IMR-90 (cell line): ENCODE data around the gene KDM4B. TPM values are rescaled to one million over a fixed set of nuclear protein-coding genes. Genes with fewer than 3 reads are reported as not detected.

ENCODE experiments used
- ATAC-seq: fragments of 200-7000 bp; cut with Tn5 transposase; 2 replicates; pipeline ENCODE4 v1.9.1; 2020; ENCODE audit warnings: low read depth, mild to moderate bottlenecking, moderate library complexity
- BruUV-seq: library from RNA; stranded (reverse); fragments of 400-500 nt; replicated peaks from 2 replicates; lab custom pipeline; 2021; lab: Mats Ljungman, UMichigan
- CTCF ChIA-PET: fragments of 300-600 bp; formaldehyde crosslinking; extraction: SDS; loops from one replicate; lab custom pipeline; 2021; ENCODE audit warnings: antibody characterized with exemption; lab: Yijun Ruan, JAX
- POLR2A ChIA-PET: fragments of 300-600 bp; sonication (Branson Sonifier 250); formaldehyde crosslinking; loops from one replicate; lab custom pipeline; 2022; ENCODE audit warnings: antibody characterized with exemption; ENCODE audit not compliant: unreplicated experiment; lab: Charles Lee
- DNase-seq: peaks from one replicate; pipeline ENCODE4 v3.0.0; 2013
- H2AFZ ChIP-seq: replicated peaks from 2 replicates; pipeline ENCODE3; 2013; ENCODE audit warnings: low read length, mild to moderate bottlenecking; ENCODE audit not compliant: poor library complexity
- H2AK5ac ChIP-seq: 2 replicates; pipeline ENCODE4 v1.6.1; 2013; ENCODE audit warnings: low read depth, low read length, inconsistent platforms
- H2AK9ac ChIP-seq: replicated peaks from 2 replicates; pipeline ENCODE3; 2013; ENCODE audit warnings: mild to moderate bottlenecking, low read depth, low read length, moderate library complexity; ENCODE audit not compliant: poor library complexity
- H2BK120ac ChIP-seq: 2 replicates; pipeline ENCODE4 v1.6.1; 2013; ENCODE audit warnings: low read depth, low read length, inconsistent platforms
- H2BK15ac ChIP-seq: 3 replicates; pipeline ENCODE4 v1.6.1; 2013; ENCODE audit warnings: low read depth, low read length, inconsistent platforms
- H2BK20ac ChIP-seq: 2 replicates; pipeline ENCODE4 v1.6.1; 2013; ENCODE audit warnings: low read depth, mild to moderate bottlenecking, inconsistent platforms, low read length, moderate library complexity
- H2BK5ac ChIP-seq: 2 replicates; pipeline ENCODE4 v1.6.1; 2013; ENCODE audit warnings: mild to moderate bottlenecking, low read depth, low read length, inconsistent platforms; ENCODE audit not compliant: poor library complexity, severe bottlenecking
- H3K14ac ChIP-seq: replicated peaks from 2 replicates; pipeline ENCODE4 v1.6.1; 2013; ENCODE audit warnings: low read depth, low read length, inconsistent platforms
- H3K18ac ChIP-seq: 2 replicates; pipeline ENCODE4 v1.6.1; 2013; ENCODE audit warnings: low read depth, low read length, control low read depth
- H3K23ac ChIP-seq: 2 replicates; pipeline ENCODE4 v1.6.1; 2013; ENCODE audit warnings: low read depth, low read length, inconsistent platforms
- H3K27ac ChIP-seq: 2 replicates; pipeline ENCODE4 v1.5.1; 2013; ENCODE audit warnings: mild to moderate bottlenecking, control low read depth, low read length; ENCODE audit not compliant: insufficient read depth
- H3K27me3 ChIP-seq: 2 replicates; pipeline ENCODE4 v1.6.1; 2013; ENCODE audit warnings: low read length; ENCODE audit not compliant: control insufficient read depth, insufficient read depth
- H3K36me3 ChIP-seq: 2 replicates; pipeline ENCODE4 v1.6.1; 2013; ENCODE audit warnings: low read length, mixed read lengths; ENCODE audit not compliant: control insufficient read depth, insufficient read depth
- H3K4ac ChIP-seq: 2 replicates; pipeline ENCODE4 v1.6.1; 2013; ENCODE audit warnings: low read depth, low read length, inconsistent platforms
- H3K4me1 ChIP-seq: 2 replicates; pipeline ENCODE4 v1.6.1; 2013; ENCODE audit warnings: low read length, mixed read lengths; ENCODE audit not compliant: control insufficient read depth, insufficient read depth
- H3K4me2 ChIP-seq: 2 replicates; pipeline ENCODE4 v1.6.1; 2013; ENCODE audit warnings: low read depth, mild to moderate bottlenecking, control low read depth, low read length, moderate library complexity
- H3K4me3 ChIP-seq: 2 replicates; pipeline ENCODE4 v1.5.1; 2013; ENCODE audit warnings: low read depth, mild to moderate bottlenecking, control low read depth, low read length, moderate library complexity; ENCODE audit not compliant: insufficient read depth
- H3K56ac ChIP-seq: 2 replicates; pipeline ENCODE4 v1.6.1; 2013; ENCODE audit warnings: low read length, inconsistent platforms; ENCODE audit not compliant: insufficient read depth; ENCODE audit errors: extremely low read depth
- H3K79me1 ChIP-seq, 2 experiments: 2 replicates each; pipeline ENCODE4 v1.6.1; 2013; ENCODE audit warnings: low read length in 2 of 2, inconsistent platforms in 1 of 2, low read depth in 1 of 2
- H3K9ac ChIP-seq: 2 replicates; pipeline ENCODE4 v1.6.1; 2013; ENCODE audit warnings: low read depth, low read length, control low read depth
- H3K9me1 ChIP-seq: 2 replicates; pipeline ENCODE4 v1.6.1; 2013; ENCODE audit warnings: low read length, inconsistent platforms; ENCODE audit not compliant: insufficient read depth
- H3K9me3 ChIP-seq: 2 replicates; pipeline ENCODE4 v1.6.1; 2013; ENCODE audit warnings: low read length; ENCODE audit not compliant: control insufficient read depth, insufficient read depth
- H4K20me1 ChIP-seq: 2 replicates; pipeline ENCODE4 v1.6.1; 2013; ENCODE audit warnings: low read length, inconsistent platforms; ENCODE audit not compliant: insufficient read depth
- H4K5ac ChIP-seq: 2 replicates; pipeline ENCODE4 v1.6.1; 2013; ENCODE audit warnings: mild to moderate bottlenecking, low read depth, low read length, control low read depth
- H4K8ac ChIP-seq, 2 experiments: 2 replicates each; pipeline ENCODE4 v1.6.1; 2013; ENCODE audit warnings: low read depth in 2 of 2, low read length in 2 of 2, control low read depth in 1 of 2, inconsistent platforms in 1 of 2
- H4K91ac ChIP-seq: 2 replicates; pipeline ENCODE4 v1.6.1; 2013; ENCODE audit warnings: low read depth, low read length, inconsistent platforms; ENCODE audit not compliant: insufficient read depth
- BHLHE40 ChIP-seq: fragments of 150-350 bp; IDR thresholded peaks from 2 replicates; pipeline ENCODE4 v1.6.1; 2016; ENCODE audit warnings: mild to moderate bottlenecking, low read depth, low read length
- CEBPB ChIP-seq: IDR thresholded peaks from 2 replicates; pipeline ENCODE4 v1.6.1; 2012; ENCODE audit warnings: low read depth, low read length, improper control_type of control experiment
- CHD1 ChIP-seq: IDR thresholded peaks from 2 replicates; pipeline ENCODE4 v1.6.1; 2012; ENCODE audit warnings: low read depth, low read length, improper control_type of control experiment
- FOS ChIP-seq: fragments of 150-350 bp; IDR thresholded peaks from 2 replicates; pipeline ENCODE4 v1.6.1; 2016; ENCODE audit warnings: low read depth, low read length
- MAFK ChIP-seq: IDR thresholded peaks from 2 replicates; pipeline ENCODE4 v1.6.1; 2012; ENCODE audit warnings: low read depth, low read length, improper control_type of control experiment
- MAZ ChIP-seq: IDR thresholded peaks from 2 replicates; pipeline ENCODE4 v1.6.1; 2012; ENCODE audit warnings: low read depth, mild to moderate bottlenecking, low read length, improper control_type of control experiment, moderate library complexity, borderline replicate concordance
- NFE2L2 ChIP-seq: fragments of 150-350 bp; IDR thresholded peaks from 2 replicates; pipeline ENCODE4 v1.6.1; 2016; ENCODE audit warnings: low read depth, mild to moderate bottlenecking, low read length
- POLR2A ChIP-seq: IDR thresholded peaks from 2 replicates; pipeline ENCODE4 v1.6.1; 2012; ENCODE audit warnings: mild to moderate bottlenecking, low read depth, low read length
- RAD21 ChIP-seq: IDR thresholded peaks from 2 replicates; pipeline ENCODE4 v1.6.1; 2012; ENCODE audit warnings: low read length, improper control_type of control experiment
- RFX5 ChIP-seq: IDR thresholded peaks from 2 replicates; pipeline ENCODE4 v1.8.0; 2012; ENCODE audit warnings: low read depth, mild to moderate bottlenecking, low read length, moderate library complexity
- SMC3 ChIP-seq: fragments of 150-350 bp; IDR thresholded peaks from 2 replicates; pipeline ENCODE4 v1.6.1; 2016; ENCODE audit warnings: low read depth, mild to moderate bottlenecking, antibody characterized with exemption, low read length, moderate library complexity
- WGBS, 2 experiments: methylation state at CpG; one replicate each; pipeline versions ENCODE4 v1.1.5 to v1.1.7; 2013; ENCODE audit warnings: missing lambda C conversion rate in 2 of 2; ENCODE audit not compliant: insufficient read length in 1 of 2; ENCODE audit errors: extremely low coverage in 2 of 2; 5-methylcytosine and 5-hydroxymethylcytosine counted together
- dilution Hi-C: fragments of 300-500 bp; cut with HindIII; formaldehyde crosslinking; loops from one replicate; pipeline ENCODE4 v1.14.3; 2018; ENCODE audit warnings: low sequenced_read_pairs; ENCODE audit not compliant: unreplicated experiment
- in situ Hi-C: fragments of 300-500 bp; cut with MboI; formaldehyde crosslinking; loops from 3 replicates; pipeline ENCODE4 v1.14.3; 2019; ENCODE audit warnings: low sequenced_read_pairs, inconsistent platforms, mixed read lengths
- intact Hi-C: fragments of 100-400 bp; cut with micrococcal nuclease; formaldehyde crosslinking; loops from 2 replicates; pipeline ENCODE4 v1.10.0; 2022
- polyA plus RNA-seq, 3 experiments: library from polyadenylated mRNA; depleted of rRNA; stranded (reverse); fragments of >200 nt; gene quantifications; 2 replicates each; pipeline ENCODE4 v1.2.3, GENCODE V29; 2012; ENCODE audit warnings: low replicate concordance in 1 of 3
- total RNA-seq: library from RNA; depleted of rRNA; stranded (reverse); fragments of >200 nt; gene quantifications from 2 replicates; pipeline ENCODE4 v1.2.3, GENCODE V29; 2012
- TF ChIP-seq, protein P1 (sequence below): fragments of 150-350 bp; IDR thresholded peaks from 2 replicates; pipeline ENCODE4 v1.6.1; 2016; ENCODE audit warnings: low read depth, mild to moderate bottlenecking, low read length, moderate library complexity, borderline replicate concordance

Gene KDM4B
- total and polyA plus RNA-seq, 2 of the 4 experiments (the other 2 are of a cell fraction), result 5.0 to 17.9 TPM

DNA sequence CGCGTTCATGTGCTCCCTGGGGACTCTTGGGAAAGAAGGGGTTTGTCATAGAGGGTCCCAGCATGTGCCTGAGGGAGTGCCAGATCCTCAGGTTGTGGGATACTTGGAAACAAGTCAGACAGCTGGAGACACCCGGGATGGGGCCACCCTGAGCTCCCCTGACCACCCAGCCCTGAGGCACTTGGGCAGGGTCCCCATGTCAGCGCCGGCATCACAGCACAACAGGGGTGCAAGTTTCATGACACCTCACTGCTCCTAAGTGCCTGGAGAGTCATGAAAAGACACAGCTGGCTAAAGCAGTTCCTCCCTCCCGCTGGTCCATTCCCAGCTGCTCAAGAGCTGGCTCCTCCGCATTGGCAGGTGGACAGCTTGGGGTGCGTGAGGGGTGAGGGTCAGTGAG is 102.7 kb downstream of the KDM4B start:
- 96% methylated on average over 4 of the region's 8 CpGs; no CpG with 5 or more reads in 1 of the 2 experiments for WGBS, 2 experiments
- BruUV-seq, result no TSS peak
- in situ Hi-C loops, result no loop called here

More for the DNA sequence above, 102.7 kb downstream of the KDM4B start:
- peaks cover 2% of the 10 kb centered on the region; the same call in 1 of the 2 replicates for H3K9me1 ChIP-seq
- no peak overlapping the region for H4K91ac ChIP-seq
- H2AK5ac ChIP-seq, result no peak overlapping the region
- H3K18ac ChIP-seq, result no peak overlapping the region
- ChIA-PET CTCF (no interaction called here), POLR2A (no interaction called here)
- no peak overlapping the region for H3K27ac ChIP-seq
- no peak overlapping the region for H3K56ac ChIP-seq
- H3K36me3 ChIP-seq, result peaks cover 43% of the 10 kb centered on the region
- peaks cover 35% of the 10 kb centered on the region for H4K20me1 ChIP-seq
- no peak overlapping the region for H3K9ac ChIP-seq
- no peak overlapping the region for H2BK20ac ChIP-seq
- intact Hi-C loops (no loop called here), dilution Hi-C loops (no loop called here)
- H3K4me3 ChIP-seq, result no peak overlapping the region
- H3K79me1 ChIP-seq, result peaks cover 8 to 18% of the 10 kb centered on the region in 2 experiments
- no peak overlapping the region for H2BK15ac ChIP-seq
- no peak overlapping the region for H2BK120ac ChIP-seq
- no peak overlapping the region for H4K5ac ChIP-seq
- no peak for TF ChIP-seq CEBPB
- no peak for TF ChIP-seq SMC3
- TF ChIP-seq RAD21, result no peak
- TF ChIP-seq CHD1, result no peak
- TF ChIP-seq RFX5, result no peak
- no peak for TF ChIP-seq POLR2A
- no peak for TF ChIP-seq BHLHE40
- TF ChIP-seq MAZ, result no peak
- TF ChIP-seq FOS, result no peak
- TF ChIP-seq MAFK, result no peak
- TF ChIP-seq, protein P1, sequence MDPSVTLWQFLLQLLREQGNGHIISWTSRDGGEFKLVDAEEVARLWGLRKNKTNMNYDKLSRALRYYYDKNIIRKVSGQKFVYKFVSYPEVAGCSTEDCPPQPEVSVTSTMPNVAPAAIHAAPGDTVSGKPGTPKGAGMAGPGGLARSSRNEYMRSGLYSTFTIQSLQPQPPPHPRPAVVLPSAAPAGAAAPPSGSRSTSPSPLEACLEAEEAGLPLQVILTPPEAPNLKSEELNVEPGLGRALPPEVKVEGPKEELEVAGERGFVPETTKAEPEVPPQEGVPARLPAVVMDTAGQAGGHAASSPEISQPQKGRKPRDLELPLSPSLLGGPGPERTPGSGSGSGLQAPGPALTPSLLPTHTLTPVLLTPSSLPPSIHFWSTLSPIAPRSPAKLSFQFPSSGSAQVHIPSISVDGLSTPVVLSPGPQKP, result no peak
- TF ChIP-seq NFE2L2, result no peak
- no peak overlapping the region for H4K8ac ChIP-seq
- no peak overlapping the region for H2BK5ac ChIP-seq
- no peak overlapping the region for H2AFZ ChIP-seq
- no peak overlapping the region for H3K4ac ChIP-seq
- no peaks in the 10 kb centered on the region for H3K27me3 ChIP-seq
- ATAC-seq (no peak), DNase-seq (no peak)
- H3K4me1 ChIP-seq, result no peaks in the 10 kb centered on the region
- no peak overlapping the region for H3K14ac ChIP-seq
- H3K23ac ChIP-seq, result no peak overlapping the region
- H2AK9ac ChIP-seq, result no peak overlapping the region
- no peaks in the 10 kb centered on the region for H3K9me3 ChIP-seq
- H3K4me2 ChIP-seq, result no peak overlapping the region
